Measurements from ENCODE around the gene WDR48. TPM values are rescaled to one million over a fixed set of nuclear protein-coding genes. Genes with fewer than 3 reads are reported as not detected.

WDR48 gene
- total and polyA plus RNA-seq, 5 experiments from 2014 or later: 32.7 to 70.8 (median 37.3) TPM

GRCh38 chr3:39097716-39098472, 46.1 kb downstream of the WDR48 start:
- POLR2A ChIA-PET: no interaction called here
- Mint-ChIP-seq H3K9me3 (no peaks in the 10 kb centered on the region), H3K4me3 (no peak overlapping the region), H3K27ac (peak overlapping the region in 2 of 10 donors; percentile 37 to 63), H3K4me1 (peaks cover 7 to 18% (median 13%) of the 10 kb centered on the region in 4 donors), H3K36me3 (peaks cover 0 to 57% (median 9%) of the 10 kb centered on the region in 3 donors), H3K27me3 (no peaks in the 10 kb centered on the region)
- DNase-seq (no peak), ATAC-seq (no peak)

GRCh38 chr3:39098473-39099000, 46.7 kb downstream of the WDR48 start:
- DNase-seq (no peak), ATAC-seq (no peak)
- Mint-ChIP-seq H3K27me3 (no peaks in the 10 kb centered on the region), H3K27ac (no peak overlapping the region), H3K36me3 (peaks cover 0 to 51% (median 4%) of the 10 kb centered on the region in 3 donors), H3K4me1 (peaks cover 11 to 24% (median 17%) of the 10 kb centered on the region in 4 donors), H3K4me3 (no peak overlapping the region), H3K9me3 (no peaks in the 10 kb centered on the region)
- POLR2A ChIA-PET: no interaction called here

DNA sequence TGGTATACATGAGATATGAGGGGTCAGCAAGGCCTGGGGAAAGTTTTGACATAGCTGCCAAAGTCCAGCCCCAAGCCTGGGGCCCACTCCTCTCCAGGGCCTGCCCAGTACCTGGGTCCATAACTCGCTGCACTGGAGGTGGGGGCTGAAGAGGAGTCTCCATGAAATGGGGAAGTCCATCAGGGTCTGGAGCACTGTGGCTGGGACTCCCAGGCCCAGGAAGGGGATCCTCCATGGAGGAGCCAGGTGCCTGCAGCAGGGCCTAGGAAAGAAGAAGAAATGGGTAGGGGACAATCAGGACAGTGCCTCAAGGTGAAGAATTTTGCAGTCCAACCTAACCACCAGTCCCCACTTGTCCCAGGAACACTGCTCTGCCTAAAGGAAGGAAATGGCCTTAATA, 47.4 kb downstream of the WDR48 start:
- H3K4me3 Mint-ChIP-seq: no peak overlapping the region
- POLR2A ChIA-PET: no interaction called here
- H3K36me3 Mint-ChIP-seq: peaks cover 0 to 44% (median 1%) of the 10 kb centered on the region in 3 donors
- H3K9me3 Mint-ChIP-seq: no peaks in the 10 kb centered on the region
- DNase-seq (no peak), ATAC-seq (no peak)
- no peaks in the 10 kb centered on the region for H3K27me3 Mint-ChIP-seq
- H3K4me1 Mint-ChIP-seq: peaks cover 14 to 29% (median 21%) of the 10 kb centered on the region in 4 donors
- H3K27ac Mint-ChIP-seq: peak overlapping the region in 4 of 10 donors; percentile 29 to 78 (median 42)

DNA sequence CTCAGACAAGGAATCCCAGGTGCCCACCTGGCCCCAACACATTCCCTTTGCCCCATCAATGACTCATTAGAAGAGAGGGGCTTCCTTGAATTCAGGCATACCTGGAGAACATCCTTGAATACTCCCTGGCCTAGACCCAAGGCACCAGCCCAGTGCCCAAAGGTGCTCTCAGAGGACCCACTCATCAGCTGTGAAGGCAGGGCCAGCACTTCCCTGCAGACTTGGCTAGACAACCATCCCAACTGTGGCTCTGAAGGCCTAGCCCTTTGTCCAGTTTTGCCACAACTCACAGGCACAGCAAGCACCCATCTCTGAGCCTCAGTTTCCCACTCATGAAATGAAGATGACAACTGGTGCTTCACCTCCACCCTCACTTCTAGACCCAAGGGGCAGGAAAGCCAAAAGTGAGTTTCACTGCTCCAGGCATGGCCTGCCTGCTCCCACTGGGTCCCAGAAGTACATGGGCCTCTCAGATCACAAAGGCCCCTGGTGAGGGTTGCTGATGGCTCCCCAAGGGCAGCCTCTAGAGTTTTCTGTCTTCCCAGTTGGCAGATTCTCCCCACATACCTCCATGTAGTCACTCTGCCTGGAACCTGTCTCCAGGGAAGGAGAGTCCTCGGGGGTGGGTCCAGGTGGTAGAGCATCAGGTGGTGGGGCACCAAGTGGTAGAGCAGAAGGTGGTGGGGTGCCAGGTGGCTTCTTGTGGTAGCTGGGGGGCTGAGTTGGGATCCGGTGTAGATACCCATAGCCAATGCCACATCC, 48.1 kb downstream of the WDR48 start:
- H3K36me3 Mint-ChIP-seq: peaks cover 0 to 37% (median 0%) of the 10 kb centered on the region in 3 donors
- no peak for DNase-seq
- no peaks in the 10 kb centered on the region for H3K27me3 Mint-ChIP-seq
- POLR2A ChIA-PET: no interaction called here
- peaks cover 15 to 32% (median 25%) of the 10 kb centered on the region in 4 donors for H3K4me1 Mint-ChIP-seq
- no peak for ATAC-seq
- H3K27ac Mint-ChIP-seq: peak overlapping the region in 4 of 10 donors; percentile 15 to 55 (median 34)
- no peak overlapping the region for H3K4me3 Mint-ChIP-seq
- H3K9me3 Mint-ChIP-seq: no peaks in the 10 kb centered on the region

GRCh38 chr3:39100500-39100886, 48.7 kb downstream of the WDR48 start:
- DNase-seq: no peak
- no peaks in the 10 kb centered on the region for H3K9me3 Mint-ChIP-seq
- peak overlapping the region in 1 of 10 donors; percentile 43 for H3K27ac Mint-ChIP-seq
- H3K36me3 Mint-ChIP-seq: peaks cover 0 to 31% (median 0%) of the 10 kb centered on the region in 3 donors
- peaks cover 19 to 37% (median 30%) of the 10 kb centered on the region in 4 donors for H3K4me1 Mint-ChIP-seq
- ATAC-seq: no peak
- H3K27me3 Mint-ChIP-seq: no peaks in the 10 kb centered on the region
- no peak overlapping the region for H3K4me3 Mint-ChIP-seq
- POLR2A ChIA-PET: no interaction called here

DNA sequence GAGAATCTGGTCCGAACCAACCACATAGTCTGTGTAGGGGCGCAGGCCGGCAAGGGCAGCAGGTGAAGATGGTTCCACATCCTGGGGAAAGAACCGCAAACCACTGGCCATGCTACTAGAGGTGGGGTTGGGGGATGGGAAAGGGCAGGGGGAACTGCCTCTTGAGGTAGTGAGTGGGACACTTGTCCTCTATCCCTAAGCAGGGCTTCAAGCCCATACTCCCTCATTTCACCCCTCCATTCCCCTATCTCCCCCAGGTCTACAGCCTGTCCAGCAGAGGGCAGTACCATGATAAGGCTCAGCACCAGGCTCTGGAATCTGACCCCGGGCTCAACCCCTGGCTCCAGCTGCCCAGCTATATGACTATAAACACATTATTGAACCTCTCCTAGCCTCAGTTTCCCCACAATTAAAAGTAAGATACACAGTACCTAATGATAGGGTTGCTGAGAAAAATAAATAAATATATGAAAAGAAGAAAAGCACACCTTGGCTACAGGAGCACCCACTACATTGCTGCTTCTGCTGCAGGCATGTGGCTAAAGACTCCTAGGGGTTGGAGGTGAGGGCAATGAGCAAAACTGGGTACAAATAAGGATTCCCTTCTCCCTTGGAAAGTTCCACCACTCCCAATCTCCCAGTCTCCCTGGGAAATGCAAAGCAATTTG, 49.3 kb downstream of the WDR48 start:
- ATAC-seq (peak; percentile 74 to 81), DNase-seq (peak in 8 of 10 donors; percentile 17 to 73 (median 49))
- POLR2A ChIA-PET: no interaction called here

DNA sequence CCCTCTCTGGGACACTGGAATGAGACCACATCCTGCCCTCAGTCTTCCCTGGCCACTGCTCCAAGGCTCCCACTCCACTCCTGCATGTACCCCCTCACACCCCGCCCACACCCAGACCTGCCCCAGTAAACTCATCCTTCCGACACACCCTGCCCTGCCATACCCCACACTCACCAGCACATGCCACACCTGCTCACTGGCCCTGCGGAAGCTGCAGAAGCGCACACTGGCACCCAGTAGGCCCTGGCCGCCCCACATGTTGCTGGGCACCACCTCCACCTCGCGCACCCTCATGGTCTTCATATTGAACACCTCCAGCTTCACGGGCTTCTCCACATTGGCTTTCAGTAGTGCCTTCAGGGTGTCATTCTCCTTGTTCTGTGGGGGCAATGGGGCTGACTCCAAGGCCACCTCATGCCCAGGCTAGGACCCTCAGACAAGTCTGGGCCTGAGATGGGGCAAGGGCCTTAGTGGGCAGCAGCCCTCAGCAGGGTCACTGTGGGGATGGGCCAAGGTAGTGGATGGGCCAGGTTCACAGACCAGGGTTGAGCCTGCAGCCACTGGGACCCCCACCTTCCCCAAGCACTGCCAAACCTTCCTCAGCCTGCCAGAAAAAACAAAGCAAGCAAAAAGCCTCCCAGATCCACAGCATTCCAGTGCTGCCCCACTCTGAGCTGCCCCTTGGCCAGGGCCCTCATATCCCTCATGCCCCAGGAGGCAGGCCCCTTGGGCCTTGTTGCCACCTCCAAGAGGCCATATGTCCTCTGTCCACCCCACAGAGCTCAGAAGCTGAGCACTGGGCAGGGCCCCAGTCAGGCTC, 50.9 kb downstream of the WDR48 start:
- Mint-ChIP-seq H3K4me3 (peak overlapping the region in 1 of 10 donors; percentile 54), H3K27ac (peak overlapping the region; percentile 39 to 89 (median 67)), H3K4me1 (peaks cover 34 to 54% (median 47%) of the 10 kb centered on the region in 4 donors), H3K9me3 (no peaks in the 10 kb centered on the region), H3K36me3 (peaks cover 0 to 10% (median 0%) of the 10 kb centered on the region in 3 donors), H3K27me3 (no peaks in the 10 kb centered on the region)
- POLR2A ChIA-PET: interaction anchor here (1.0 kb wide), 1 partner anchor 51 kb away, joined by 3 read pairs; the partner anchor contains the start of genes SCN11A and WDR48
- ATAC-seq (no peak), DNase-seq (no peak)

More for the DNA sequence above, 49.3 kb downstream of the WDR48 start:
- Mint-ChIP-seq H3K36me3 (peaks cover 0 to 24% (median 0%) of the 10 kb centered on the region in 3 donors), H3K4me1 (peaks cover 25 to 44% (median 37%) of the 10 kb centered on the region in 4 donors), H3K4me3 (no peak overlapping the region), H3K27ac (peak overlapping the region in 9 of 10 donors; percentile 31 to 75 (median 56)), H3K27me3 (no peaks in the 10 kb centered on the region), H3K9me3 (no peaks in the 10 kb centered on the region)

- Mint-ChIP-seq H3K9me3 (no peaks in the 10 kb centered on the region), H3K4me3 (no peak overlapping the region), H3K4me1 (peaks cover 40 to 60% (median 53%) of the 10 kb centered on the region in 4 donors), H3K27ac (peak overlapping the region in 9 of 10 donors; percentile 25 to 85 (median 46)), H3K27me3 (no peaks in the 10 kb centered on the region), H3K36me3 (peaks cover 0 to 7% (median 0%) of the 10 kb centered on the region in 3 donors)
- ATAC-seq (no peak), DNase-seq (no peak)
- POLR2A ChIA-PET: interaction anchor here (1.0 kb wide), 1 partner anchor 51 kb away, joined by 3 read pairs; the partner anchor contains the start of genes SCN11A and WDR48
Observed at GRCh38 chr3:39103324-39103693, 51.5 kb downstream of the WDR48 start.

DNA sequence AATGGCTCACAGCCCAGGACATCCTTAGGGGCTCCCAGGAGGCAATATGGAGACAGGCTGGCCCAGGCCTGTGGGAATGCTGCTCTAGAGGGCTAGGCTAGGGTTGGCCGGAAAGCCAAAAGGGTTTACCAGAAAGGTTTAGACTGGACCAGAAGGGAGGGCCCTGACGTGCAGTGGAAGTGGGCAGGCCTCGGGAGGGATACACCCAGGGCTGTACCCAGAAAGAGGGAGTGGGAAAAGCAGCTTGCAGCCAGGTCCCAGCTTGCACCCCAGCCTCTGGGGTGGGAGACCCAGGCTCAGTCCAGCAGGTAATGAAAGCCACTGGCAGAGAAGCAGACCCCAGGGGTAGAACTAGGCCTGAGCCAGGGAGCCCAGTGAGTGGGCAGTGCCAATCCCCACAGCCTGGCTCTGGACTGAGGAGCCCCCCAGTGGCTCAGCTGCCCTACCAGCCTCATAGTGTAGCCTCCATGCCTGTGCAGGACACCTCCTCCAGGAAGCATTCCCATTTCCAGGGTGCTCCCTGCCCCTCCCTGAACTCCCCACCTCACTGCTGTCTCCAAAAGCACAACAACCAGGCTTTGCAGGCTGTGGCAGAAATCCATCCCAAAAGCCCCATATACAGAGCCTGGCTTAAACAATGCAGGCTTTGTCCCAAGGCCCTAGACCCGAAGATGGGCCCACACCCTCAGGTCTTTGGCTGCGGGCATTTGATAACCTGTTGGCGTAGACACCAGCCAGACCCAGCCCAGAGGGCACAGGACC, 52.2 kb downstream of the WDR48 start:
- peak overlapping the region in 9 of 10 donors; percentile 29 to 92 (median 59) for H3K27ac Mint-ChIP-seq
- no peaks in the 10 kb centered on the region for H3K27me3 Mint-ChIP-seq
- POLR2A ChIA-PET: no interaction called here
- H3K9me3 Mint-ChIP-seq: no peaks in the 10 kb centered on the region
- peak overlapping the region in 1 of 10 donors; percentile 42 for H3K4me3 Mint-ChIP-seq
- ATAC-seq (no peak), DNase-seq (no peak)
- peaks cover 46 to 66% (median 60%) of the 10 kb centered on the region in 4 donors for H3K4me1 Mint-ChIP-seq
- H3K36me3 Mint-ChIP-seq: peaks cover 0 to 3% (median 0%) of the 10 kb centered on the region in 3 donors

DNA sequence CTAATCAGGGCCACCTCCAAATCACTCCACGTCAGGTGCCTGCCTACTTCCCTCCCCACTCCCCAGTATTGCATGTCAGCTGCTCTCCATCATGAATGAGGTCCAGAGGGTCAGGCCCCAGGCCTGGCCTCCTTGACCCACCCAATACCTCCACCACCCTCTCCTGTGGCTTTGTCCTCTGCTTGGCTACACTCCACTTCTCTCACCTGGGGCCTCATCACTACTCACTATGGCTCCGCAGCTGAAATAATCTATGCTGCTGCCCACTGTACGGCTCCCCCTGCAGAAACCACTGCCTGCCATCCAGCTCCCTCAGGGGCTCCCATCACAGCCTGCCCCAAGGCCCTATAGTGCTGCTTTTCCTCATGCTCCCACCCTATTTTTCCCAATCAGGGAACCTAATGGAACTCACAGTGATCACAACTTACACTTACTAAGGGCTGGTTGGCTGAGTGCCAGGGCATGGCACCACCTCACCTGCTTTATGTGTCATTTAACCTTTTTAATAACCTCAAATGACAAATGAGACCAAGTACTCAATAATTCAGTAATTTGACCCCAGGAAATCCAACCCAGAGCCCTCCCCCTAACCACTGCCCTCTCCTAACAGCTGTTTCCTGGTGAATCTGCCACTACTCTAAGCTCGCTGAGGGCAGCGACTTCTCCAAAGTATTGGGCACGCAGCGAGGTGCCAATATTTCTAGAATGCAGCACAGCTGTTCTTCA, 53.3 kb downstream of the WDR48 start:
- H3K9me3 Mint-ChIP-seq: no peaks in the 10 kb centered on the region
- H3K36me3 Mint-ChIP-seq: no peaks in the 10 kb centered on the region
- no peaks in the 10 kb centered on the region for H3K27me3 Mint-ChIP-seq
- DNase-seq (no peak), ATAC-seq (no peak)
- peaks cover 51 to 72% (median 65%) of the 10 kb centered on the region in 4 donors for H3K4me1 Mint-ChIP-seq
- H3K4me3 Mint-ChIP-seq: peak overlapping the region in 7 of 10 donors; percentile 2 to 88 (median 52)
- POLR2A ChIA-PET: interaction anchor here (0.5 kb wide), 2 partner anchors 71 to 182 kb away, joined by 3 read pairs; no protein-coding TSS in a partner anchor
- peak overlapping the region in 9 of 10 donors; percentile 26 to 94 (median 91) for H3K27ac Mint-ChIP-seq
